GF-D8 (cell line): Measurements from ENCODE around the gene FZD7.

Experiments used
- DNase-seq: peaks from one replicate; lab custom pipeline; 2025; lab: John Stamatoyannopoulos, UW

Gene FZD7

DNA sequence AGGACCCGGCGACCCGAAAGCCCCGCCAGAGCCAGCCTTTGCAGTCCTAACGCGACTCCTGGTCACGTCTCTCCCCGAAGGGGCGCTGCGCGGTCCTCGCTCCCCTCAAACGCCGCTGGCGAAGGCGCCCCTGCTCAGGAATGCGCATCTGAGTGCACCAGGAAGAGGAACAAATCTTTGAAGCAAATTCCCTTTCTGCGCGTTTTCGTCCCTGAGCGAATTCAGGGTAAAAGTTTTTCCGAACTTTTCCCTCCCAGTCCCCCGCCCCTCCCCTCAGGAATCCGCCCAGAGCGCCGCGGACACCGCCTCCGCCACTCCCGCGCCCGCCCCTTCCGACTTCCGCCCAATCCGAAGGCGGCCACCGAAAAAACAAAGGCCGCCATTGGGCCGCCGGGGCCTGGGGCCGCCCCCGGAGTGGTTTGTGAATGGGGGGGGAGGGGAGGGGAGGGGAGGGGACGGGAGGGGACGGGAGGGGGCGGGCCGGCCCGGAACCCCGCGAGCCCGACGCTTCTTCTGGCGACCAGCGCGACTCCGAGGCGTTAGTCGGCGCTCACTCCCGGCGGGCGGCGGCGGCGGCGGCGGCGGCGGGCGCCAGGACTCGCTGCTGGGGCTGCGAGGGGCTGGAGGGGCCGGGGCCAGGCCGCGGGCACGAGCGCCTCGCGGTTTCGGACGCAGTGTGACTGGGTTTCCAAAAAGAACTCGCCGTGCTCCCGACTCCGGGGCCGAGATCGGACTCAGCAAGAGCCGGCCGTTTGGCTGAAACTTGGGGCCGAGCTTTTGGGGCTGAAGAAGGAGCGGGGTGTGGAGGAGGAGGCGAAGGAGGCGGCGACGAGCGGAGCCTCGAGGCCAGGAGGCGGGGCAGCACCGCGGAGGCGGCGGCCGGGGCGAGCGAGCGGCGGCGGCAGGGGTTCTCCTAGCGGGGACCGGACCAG is at the start of gene FZD7:
FZD7 (plus strand) TSS at position 539 of the 932 bp plus-strand sequence. CDS start 793 bp downstream, outside the sequence.
- peak; percentile 50 for DNase-seq

DNA sequence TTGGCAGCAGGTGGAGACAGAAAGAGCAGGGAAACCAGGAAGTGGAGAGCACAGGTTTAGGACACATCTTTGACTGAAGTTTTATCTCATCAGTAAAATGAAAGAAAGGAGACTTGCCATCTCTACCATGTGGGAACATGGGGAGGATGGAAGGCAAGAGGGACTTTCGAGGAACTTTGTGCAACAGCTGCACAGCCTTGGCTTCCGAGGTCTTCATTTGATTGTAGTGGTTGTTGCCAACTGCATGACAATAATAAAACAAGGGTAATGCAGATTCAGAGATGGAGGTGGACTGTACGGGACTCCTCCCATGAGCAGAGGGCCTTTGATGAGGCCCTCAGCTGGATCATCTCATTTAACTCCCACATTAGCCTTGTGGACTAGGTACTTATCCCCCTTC is 49.3 kb upstream of the FZD7 start:
- DNase-seq = no peak

GRCh38 chr2:201984800-201985525 is 48.7 kb upstream of the FZD7 start:
- no peak for DNase-seq

DNA sequence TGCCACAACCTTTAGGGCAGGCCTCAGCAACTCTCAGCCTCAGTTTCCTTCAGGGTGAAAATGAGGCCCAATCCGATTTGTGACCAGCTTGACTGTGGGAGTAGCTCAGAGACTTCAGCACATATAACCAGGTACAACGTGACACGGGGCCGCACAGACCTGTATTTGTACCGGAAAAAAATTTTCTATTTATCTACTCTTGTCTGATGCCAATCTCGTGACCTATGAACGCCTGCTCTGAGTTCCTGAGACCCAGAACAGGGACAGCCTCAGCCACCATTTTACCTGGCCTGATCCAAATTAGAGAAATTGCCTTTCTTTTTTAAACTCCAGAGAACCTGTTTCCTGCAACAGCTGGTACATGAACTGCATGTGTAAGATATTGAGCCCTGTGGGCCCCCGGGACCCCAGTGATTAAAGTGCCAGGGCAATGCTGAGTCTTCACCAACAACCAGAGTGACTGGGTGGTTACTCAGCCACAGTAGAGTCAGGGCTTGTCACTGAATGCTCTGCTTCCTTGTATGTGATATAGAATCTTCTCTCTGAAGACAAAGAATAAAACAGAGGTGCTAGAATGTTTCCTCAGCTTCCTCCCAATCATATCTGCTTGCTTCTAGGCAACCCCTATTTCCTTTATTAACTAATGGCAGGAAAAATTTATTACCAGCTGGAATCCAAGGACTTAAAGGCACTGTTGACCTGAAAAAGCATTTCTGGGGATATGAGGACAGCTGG is 47.8 kb upstream of the FZD7 start:
- DNase-seq = no peak

- no peak for DNase-seq
Observed at GRCh38 chr2:201986463-201986735, 47.3 kb upstream of the FZD7 start.

GRCh38 chr2:201987426-201987825 is 46.2 kb upstream of the FZD7 start:
- no peak for DNase-seq

- DNase-seq = no peak
Observed at GRCh38 chr2:201990069-201990468, 43.6 kb upstream of the FZD7 start.

DNA sequence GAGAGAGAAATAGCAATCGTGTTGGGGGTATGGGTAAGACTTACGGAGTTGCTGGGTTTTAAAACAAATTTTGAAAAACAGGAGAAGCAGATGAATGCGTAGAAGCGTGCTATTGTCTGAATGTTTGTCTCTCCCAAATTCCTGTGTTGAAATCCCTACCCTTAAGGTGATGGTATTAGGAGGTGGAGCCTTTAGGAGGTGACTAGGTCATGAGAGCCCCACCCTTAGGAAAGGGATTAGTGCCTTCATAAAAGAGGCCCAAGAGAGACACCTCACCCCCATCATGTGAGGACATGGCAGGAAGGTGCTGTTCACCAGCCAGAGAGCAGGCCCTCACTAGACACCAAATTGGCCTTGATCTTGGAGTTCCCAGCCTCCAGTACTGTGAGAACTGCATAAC is 40.7 kb upstream of the FZD7 start:
- no peak for DNase-seq

DNA sequence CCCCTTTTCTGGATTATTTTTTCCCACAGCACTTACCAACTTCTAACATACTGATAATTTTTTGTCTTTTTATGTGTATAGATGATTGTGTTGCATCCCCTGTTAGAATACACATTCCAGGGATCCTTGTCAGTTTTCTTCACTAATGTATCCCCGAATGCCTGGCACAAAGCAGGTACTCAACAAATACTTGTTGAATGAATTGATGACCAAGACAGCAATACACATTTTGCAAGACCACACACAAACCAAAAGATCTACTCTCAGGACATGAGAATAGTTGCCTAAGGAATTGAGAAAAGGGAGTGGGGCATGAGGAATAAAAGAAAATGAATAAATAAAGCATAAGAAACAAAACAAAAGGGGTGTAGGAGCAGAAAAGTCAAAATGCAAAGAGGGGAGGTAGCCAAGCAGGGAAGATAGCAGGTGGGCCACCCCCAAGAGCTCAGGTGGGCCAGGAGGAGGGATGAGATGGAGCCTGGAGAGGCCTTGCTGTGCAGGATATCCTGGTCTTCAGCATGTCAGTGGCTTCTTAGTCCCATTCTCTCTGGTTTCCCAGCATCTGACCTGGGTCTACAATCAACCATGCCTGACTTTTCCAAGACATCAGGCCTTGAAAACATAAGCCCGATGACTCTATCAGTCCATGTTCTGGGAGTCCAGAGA is 38.5 kb upstream of the FZD7 start:
- DNase-seq = no peak

DNA sequence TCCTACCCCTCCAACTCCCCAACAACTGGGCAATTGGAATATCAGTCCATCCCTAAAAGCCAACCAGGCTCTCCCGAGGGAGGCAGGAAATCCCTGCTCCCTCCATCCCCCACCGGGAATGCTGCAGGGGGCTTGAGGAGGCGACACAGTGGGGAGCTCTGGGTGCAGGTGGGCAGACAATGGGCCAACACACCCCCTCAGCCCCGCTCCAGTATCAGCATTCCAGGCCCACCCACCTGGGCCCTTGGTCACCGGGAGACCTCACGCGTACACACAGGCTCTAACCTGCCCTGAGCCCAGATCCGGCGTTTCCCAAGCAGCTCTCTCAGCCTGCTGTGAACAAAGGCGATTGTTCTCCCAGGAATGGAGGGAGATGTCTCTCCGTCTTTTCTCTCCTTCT is 37.6 kb upstream of the FZD7 start:
- DNase-seq = no peak

DNA sequence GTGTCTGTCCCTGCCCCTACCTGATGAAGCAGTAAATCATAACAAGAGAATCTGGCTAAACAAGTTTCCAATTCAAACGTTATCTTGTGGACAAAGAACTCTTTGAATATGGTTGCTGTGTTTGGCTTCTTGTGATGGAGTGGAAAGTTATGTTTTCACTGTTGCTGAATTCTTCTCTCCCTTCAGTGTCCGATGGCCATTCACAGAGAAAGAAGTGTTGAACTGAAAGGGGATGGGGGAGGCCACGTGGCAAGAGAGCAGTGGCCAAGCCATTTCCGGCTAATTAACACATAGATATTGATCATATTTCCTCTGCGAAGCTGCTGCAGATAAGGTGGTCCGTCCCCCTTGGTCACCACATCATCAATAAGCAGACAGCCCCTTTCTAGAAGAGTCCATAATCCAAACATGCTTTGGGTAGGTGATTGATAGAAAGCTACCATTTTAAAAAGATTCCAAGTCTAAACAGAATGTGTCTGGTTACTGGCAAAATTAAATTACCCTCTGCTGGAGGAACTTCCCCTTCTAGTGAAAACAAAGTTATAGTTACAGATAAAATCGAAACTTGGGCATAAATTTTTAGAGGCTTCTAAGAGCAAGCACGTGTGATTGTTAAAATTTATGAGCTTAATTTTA is 36.9 kb upstream of the FZD7 start:
- DNase-seq = no peak

DNA sequence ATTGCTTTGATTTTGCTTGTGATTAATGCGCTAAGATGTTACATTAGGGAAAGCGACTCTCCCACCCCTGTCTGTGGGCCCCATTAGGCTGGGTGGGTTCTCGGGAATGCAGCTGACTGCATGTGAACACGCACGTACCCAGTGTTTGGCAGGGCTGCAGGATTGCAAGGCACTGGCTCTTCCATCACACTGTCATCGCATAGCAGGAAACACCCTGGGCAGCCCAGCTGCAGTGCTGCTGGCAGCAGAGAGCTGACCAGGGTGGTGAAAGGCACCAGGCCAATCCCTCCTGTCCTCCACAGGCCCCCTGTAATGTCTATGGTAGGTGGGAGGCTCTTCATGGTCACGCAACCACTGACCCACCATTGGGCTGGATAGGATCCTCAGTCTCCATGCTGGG is 34.4 kb upstream of the FZD7 start:
- no peak for DNase-seq

DNA sequence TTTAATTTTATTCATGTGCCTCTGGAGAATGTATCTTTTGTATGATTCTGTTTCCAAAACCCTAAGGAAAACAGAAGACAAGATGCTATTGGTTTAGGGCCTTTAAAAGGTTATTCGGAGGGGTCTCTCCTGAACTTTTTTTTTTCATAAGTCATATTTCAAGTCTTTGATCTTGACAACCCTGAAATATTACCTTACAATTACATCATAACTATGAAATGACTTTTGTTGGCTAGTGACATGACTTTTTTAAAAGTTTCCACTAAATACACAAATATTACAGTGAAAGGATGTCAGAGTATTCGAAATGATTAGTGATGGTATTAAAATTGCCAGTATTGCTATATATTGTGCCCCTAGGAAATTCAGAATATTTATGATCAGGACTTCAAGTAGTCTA is 31.8 kb upstream of the FZD7 start:
- DNase-seq = no peak

GRCh38 chr2:202002381-202002780 is 31.3 kb upstream of the FZD7 start:
- no peak for DNase-seq

GRCh38 chr2:202005272-202005887 is 28.3 kb upstream of the FZD7 start:
- DNase-seq = no peak

GRCh38 chr2:202006301-202006700 is 27.4 kb upstream of the FZD7 start:
- no peak for DNase-seq

GRCh38 chr2:202007015-202007982 is 26.4 kb upstream of the FZD7 start:
- no peak for DNase-seq

GRCh38 chr2:202007983-202008354 is 25.7 kb upstream of the FZD7 start:
- DNase-seq = no peak

DNA sequence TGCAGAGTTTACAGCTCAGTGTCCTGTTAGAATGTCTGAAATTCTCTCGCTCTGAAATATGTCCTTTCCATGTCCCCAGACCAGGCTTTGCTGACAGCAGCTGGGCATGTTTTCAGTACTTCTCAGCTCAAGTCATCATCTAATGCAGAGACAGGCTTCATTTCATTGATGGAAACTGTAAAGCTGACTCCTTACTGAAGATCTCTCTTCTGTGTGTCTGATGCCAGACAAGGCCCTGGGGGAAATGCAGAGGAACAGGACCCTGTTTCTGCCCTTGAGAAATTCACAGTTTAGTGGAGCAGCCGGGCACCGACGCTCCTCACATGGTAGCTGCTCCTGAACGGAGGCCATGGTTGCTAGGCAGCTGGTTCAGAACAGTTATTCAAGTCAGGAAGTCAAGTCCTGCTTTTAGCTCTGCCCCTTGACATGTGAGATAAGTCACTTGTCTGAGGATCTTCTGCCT is 24.6 kb upstream of the FZD7 start:
- DNase-seq = no peak

- no peak for DNase-seq
Observed at GRCh38 chr2:202009581-202009980, 24.1 kb upstream of the FZD7 start.
